Lower leg skin (tissue), 3 donors: Measurements from ENCODE around the gene ILKAP.

Experiments
- POLR2A ChIP-seq, 2 donors: fragments of 450-650 bp; IDR thresholded peaks; one replicate each; pipeline ENCODE4 v1.6.1; 2016 to 2017; ENCODE audit warnings: antibody characterized with exemption in 2 of 2, mild to moderate bottlenecking in 1 of 2, moderate library complexity in 1 of 2
- TF ChIP-seq, protein P1 (sequence below), 3 donors: fragments of 450-650 bp; IDR thresholded peaks; one replicate each; pipeline ENCODE4 v1.5.1; 2016; ENCODE audit warnings: antibody characterized with exemption in 3 of 3, mild to moderate bottlenecking in 3 of 3, moderate library complexity in 2 of 3

DNA sequence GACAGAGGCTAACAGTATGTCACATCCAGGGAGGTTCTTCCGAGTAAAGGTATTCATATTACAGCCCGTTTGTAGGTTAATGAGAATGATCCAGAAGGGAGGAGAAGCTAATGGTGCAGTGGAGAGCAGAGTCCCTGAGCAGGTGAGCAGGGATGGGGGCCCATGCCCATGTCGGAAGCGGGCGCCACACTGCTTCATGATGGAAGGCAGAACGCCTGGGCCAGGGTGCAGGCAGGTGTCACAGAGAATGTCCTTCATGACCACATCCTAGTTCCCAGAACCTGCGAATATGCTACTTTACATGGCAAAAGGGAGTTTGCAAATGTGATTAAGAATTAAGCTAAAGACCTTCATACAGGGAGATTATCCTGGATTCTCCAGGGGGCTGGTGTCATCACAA lies 32.4 kb upstream of the ILKAP start:
- TF ChIP-seq, protein P1, sequence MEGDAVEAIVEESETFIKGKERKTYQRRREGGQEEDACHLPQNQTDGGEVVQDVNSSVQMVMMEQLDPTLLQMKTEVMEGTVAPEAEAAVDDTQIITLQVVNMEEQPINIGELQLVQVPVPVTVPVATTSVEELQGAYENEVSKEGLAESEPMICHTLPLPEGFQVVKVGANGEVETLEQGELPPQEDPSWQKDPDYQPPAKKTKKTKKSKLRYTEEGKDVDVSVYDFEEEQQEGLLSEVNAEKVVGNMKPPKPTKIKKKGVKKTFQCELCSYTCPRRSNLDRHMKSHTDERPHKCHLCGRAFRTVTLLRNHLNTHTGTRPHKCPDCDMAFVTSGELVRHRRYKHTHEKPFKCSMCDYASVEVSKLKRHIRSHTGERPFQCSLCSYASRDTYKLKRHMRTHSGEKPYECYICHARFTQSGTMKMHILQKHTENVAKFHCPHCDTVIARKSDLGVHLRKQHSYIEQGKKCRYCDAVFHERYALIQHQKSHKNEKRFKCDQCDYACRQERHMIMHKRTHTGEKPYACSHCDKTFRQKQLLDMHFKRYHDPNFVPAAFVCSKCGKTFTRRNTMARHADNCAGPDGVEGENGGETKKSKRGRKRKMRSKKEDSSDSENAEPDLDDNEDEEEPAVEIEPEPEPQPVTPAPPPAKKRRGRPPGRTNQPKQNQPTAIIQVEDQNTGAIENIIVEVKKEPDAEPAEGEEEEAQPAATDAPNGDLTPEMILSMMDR (IDR thresholded peaks at IDR 0.05), result no peak
- no peak for TF ChIP-seq POLR2A (IDR thresholded peaks at IDR 0.05)
